ENCODE measurements around the gene LACTBL1.
"Not testable (repeated sequence)": the region's sequence is repeated elsewhere in the genome, so short reads cannot be mapped to it uniquely, and the experiment has no call there.

Gene LACTBL1

GRCh38 chr1:23004769-23005168 lies 32.1 kb upstream of the LACTBL1 start:
- H3K36me3 ChIP-seq (ENCODE audit: insufficient read depth, low read length); H3K27ac ChIP-seq (ENCODE audit: low read depth, low read length); H3K9ac ChIP-seq (ENCODE audit: low read length): not testable (repeated sequence)

GRCh38 chr1:23004112-23004511 lies 31.4 kb upstream of the LACTBL1 start:
- Histone ChIP-seq H3K9ac (ENCODE audit: low read length) (no peak overlapping the region), H3K9me3 (ENCODE audit: low read length) (no peaks in the 10 kb centered on the region), H3K4me1 (ENCODE audit: insufficient read depth, low read length) (no peaks in the 10 kb centered on the region), H3K4me3 (ENCODE audit: low read depth in 1 of 2, low read length in 2 of 2) (no peak overlapping the region), H3K27ac (ENCODE audit: low read depth, low read length) (no peak overlapping the region), H3K27me3 (ENCODE audit: control insufficient read depth in 1 of 2, insufficient read depth in 2 of 2, low read length in 2 of 2) (no peaks in the 10 kb centered on the region), H3K36me3 (ENCODE audit: insufficient read depth, low read length) (no peaks in the 10 kb centered on the region)

More at GRCh38 chr1:23004769-23005168, 32.1 kb upstream of the LACTBL1 start:
- H3K9me3 ChIP-seq (ENCODE audit: low read length); H3K4me1 ChIP-seq (ENCODE audit: insufficient read depth, low read length); H3K4me3 ChIP-seq (ENCODE audit: low read depth in 1 of 2, low read length in 2 of 2); H3K27me3 ChIP-seq (ENCODE audit: control insufficient read depth in 1 of 2, insufficient read depth in 2 of 2, low read length in 2 of 2): not testable (repeated sequence)

- not testable (repeated sequence) for H3K9me3 ChIP-seq (ENCODE audit: low read length); H3K4me1 ChIP-seq (ENCODE audit: insufficient read depth, low read length); H3K27ac ChIP-seq (ENCODE audit: low read depth, low read length); H3K9ac ChIP-seq (ENCODE audit: low read length); H3K36me3 ChIP-seq (ENCODE audit: insufficient read depth, low read length); H3K27me3 ChIP-seq (ENCODE audit: control insufficient read depth in 1 of 2, insufficient read depth in 2 of 2, low read length in 2 of 2); H3K4me3 ChIP-seq (ENCODE audit: low read depth in 1 of 2, low read length in 2 of 2)
Observed at GRCh38 chr1:23002218-23002617, 29.6 kb upstream of the LACTBL1 start.

- not testable (repeated sequence) for H3K27ac ChIP-seq (ENCODE audit: low read depth, low read length); H3K4me3 ChIP-seq (ENCODE audit: low read depth in 1 of 2, low read length in 2 of 2); H3K27me3 ChIP-seq (ENCODE audit: control insufficient read depth in 1 of 2, insufficient read depth in 2 of 2, low read length in 2 of 2); H3K4me1 ChIP-seq (ENCODE audit: insufficient read depth, low read length); H3K9me3 ChIP-seq (ENCODE audit: low read length); H3K36me3 ChIP-seq (ENCODE audit: insufficient read depth, low read length); H3K9ac ChIP-seq (ENCODE audit: low read length)
Observed at GRCh38 chr1:23000133-23000532, 27.5 kb upstream of the LACTBL1 start.

- H3K27ac ChIP-seq (ENCODE audit: low read depth, low read length); H3K4me1 ChIP-seq (ENCODE audit: insufficient read depth, low read length); H3K9ac ChIP-seq (ENCODE audit: low read length); H3K27me3 ChIP-seq (ENCODE audit: control insufficient read depth in 1 of 2, insufficient read depth in 2 of 2, low read length in 2 of 2); H3K4me3 ChIP-seq (ENCODE audit: low read depth in 1 of 2, low read length in 2 of 2); H3K36me3 ChIP-seq (ENCODE audit: insufficient read depth, low read length); H3K9me3 ChIP-seq (ENCODE audit: low read length): not testable (repeated sequence)
Observed at GRCh38 chr1:22997528-22997927, 24.9 kb upstream of the LACTBL1 start.

- Histone ChIP-seq H3K9me3 (ENCODE audit: low read length) (no peaks in the 10 kb centered on the region), H3K9ac (ENCODE audit: low read length) (no peak overlapping the region), H3K4me3 (ENCODE audit: low read depth in 1 of 2, low read length in 2 of 2) (no peak overlapping the region), H3K4me1 (ENCODE audit: insufficient read depth, low read length) (no peaks in the 10 kb centered on the region), H3K27ac (ENCODE audit: low read depth, low read length) (no peak overlapping the region), H3K27me3 (ENCODE audit: control insufficient read depth in 1 of 2, insufficient read depth in 2 of 2, low read length in 2 of 2) (no peaks in the 10 kb centered on the region), H3K36me3 (ENCODE audit: insufficient read depth, low read length) (no peaks in the 10 kb centered on the region)
Observed at GRCh38 chr1:22995774-22996173, 23.1 kb upstream of the LACTBL1 start.

GRCh38 chr1:22993220-22993795 lies 20.6 kb upstream of the LACTBL1 start:
- H3K9me3 ChIP-seq (ENCODE audit: low read length); H3K4me3 ChIP-seq (ENCODE audit: low read depth in 1 of 2, low read length in 2 of 2); H3K27ac ChIP-seq (ENCODE audit: low read depth, low read length); H3K27me3 ChIP-seq (ENCODE audit: control insufficient read depth in 1 of 2, insufficient read depth in 2 of 2, low read length in 2 of 2); H3K4me1 ChIP-seq (ENCODE audit: insufficient read depth, low read length); H3K36me3 ChIP-seq (ENCODE audit: insufficient read depth, low read length); H3K9ac ChIP-seq (ENCODE audit: low read length): not testable (repeated sequence)

GRCh38 chr1:22992384-22992783 lies 19.7 kb upstream of the LACTBL1 start:
- H3K4me1 ChIP-seq (ENCODE audit: insufficient read depth, low read length); H3K9ac ChIP-seq (ENCODE audit: low read length); H3K9me3 ChIP-seq (ENCODE audit: low read length); H3K4me3 ChIP-seq (ENCODE audit: low read depth in 1 of 2, low read length in 2 of 2); H3K27ac ChIP-seq (ENCODE audit: low read depth, low read length); H3K36me3 ChIP-seq (ENCODE audit: insufficient read depth, low read length); H3K27me3 ChIP-seq (ENCODE audit: control insufficient read depth in 1 of 2, insufficient read depth in 2 of 2, low read length in 2 of 2): not testable (repeated sequence)

- Histone ChIP-seq H3K4me3 (ENCODE audit: low read depth in 1 of 2, low read length in 2 of 2) (no peak overlapping the region), H3K36me3 (ENCODE audit: insufficient read depth, low read length) (no peaks in the 10 kb centered on the region), H3K9ac (ENCODE audit: low read length) (no peak overlapping the region), H3K4me1 (ENCODE audit: insufficient read depth, low read length) (no peaks in the 10 kb centered on the region), H3K27ac (ENCODE audit: low read depth, low read length) (no peak overlapping the region), H3K9me3 (ENCODE audit: low read length) (no peaks in the 10 kb centered on the region), H3K27me3 (ENCODE audit: control insufficient read depth in 1 of 2, insufficient read depth in 2 of 2, low read length in 2 of 2) (no peaks in the 10 kb centered on the region)
Observed at GRCh38 chr1:22983944-22984343, 11.3 kb upstream of the LACTBL1 start.

- H3K27me3 ChIP-seq (ENCODE audit: control insufficient read depth in 1 of 2, insufficient read depth in 2 of 2, low read length in 2 of 2); H3K27ac ChIP-seq (ENCODE audit: low read depth, low read length); H3K4me1 ChIP-seq (ENCODE audit: insufficient read depth, low read length); H3K36me3 ChIP-seq (ENCODE audit: insufficient read depth, low read length); H3K4me3 ChIP-seq (ENCODE audit: low read depth in 1 of 2, low read length in 2 of 2); H3K9ac ChIP-seq (ENCODE audit: low read length); H3K9me3 ChIP-seq (ENCODE audit: low read length): not testable (repeated sequence)
Observed at GRCh38 chr1:22980471-22980790, 7.8 kb upstream of the LACTBL1 start.

- no peaks in the 10 kb centered on the region for H3K9me3 ChIP-seq (ENCODE audit: low read length)
- no peak overlapping the region for H3K4me3 ChIP-seq (ENCODE audit: low read depth in 1 of 2, low read length in 2 of 2)
- H3K9ac ChIP-seq (ENCODE audit: low read length): no peak overlapping the region
- H3K27ac ChIP-seq (ENCODE audit: low read depth, low read length): no peak overlapping the region
- no peaks in the 10 kb centered on the region for H3K4me1 ChIP-seq (ENCODE audit: insufficient read depth, low read length)
- H3K27me3 ChIP-seq (ENCODE audit: control insufficient read depth in 1 of 2, insufficient read depth in 2 of 2, low read length in 2 of 2): peaks cover 0 to 4% of the 10 kb centered on the region in 2 donors
- no peaks in the 10 kb centered on the region for H3K36me3 ChIP-seq (ENCODE audit: insufficient read depth, low read length)
Observed at GRCh38 chr1:22978299-22978698, 5.6 kb upstream of the LACTBL1 start.

- Histone ChIP-seq H3K4me3 (ENCODE audit: low read depth in 1 of 2, low read length in 2 of 2) (no peak overlapping the region), H3K9ac (ENCODE audit: low read length) (no peak overlapping the region), H3K27me3 (ENCODE audit: control insufficient read depth in 1 of 2, insufficient read depth in 2 of 2, low read length in 2 of 2) (peaks cover 0 to 4% of the 10 kb centered on the region in 2 donors), H3K9me3 (ENCODE audit: low read length) (no peaks in the 10 kb centered on the region), H3K4me1 (ENCODE audit: insufficient read depth, low read length) (no peaks in the 10 kb centered on the region), H3K27ac (ENCODE audit: low read depth, low read length) (no peak overlapping the region), H3K36me3 (ENCODE audit: insufficient read depth, low read length) (no peaks in the 10 kb centered on the region)
Observed at GRCh38 chr1:22976461-22977243, 4.0 kb upstream of the LACTBL1 start.
